Stimulated activated CD4-positive, alpha-beta T cell treated with anti-CD3 and anti-CD28 coated beads, Interleukin-4, amount 100 ng/mL, for 48 hours (primary cell): Measurements from ENCODE around the gene PLEKHF1.

Source experiments
- DNase-seq, 2 donors: peaks; one replicate each; pipeline ENCODE4 v3.0.0-alpha.2; 2020; ENCODE audit warnings: low read depth in 2 of 2

The PLEKHF1 gene

GRCh38 chr19:29634423-29635130 lies 30.7 kb upstream of the PLEKHF1 start:
- DNase-seq: no peak

- no peak for DNase-seq
These were observed 29.3 kb upstream of the PLEKHF1 start for GRCh38 chr19:29635963-29636362.

- DNase-seq: no peak
These were observed 28.5 kb upstream of the PLEKHF1 start for GRCh38 chr19:29636553-29637360.

- DNase-seq: no peak
These were observed 26.2 kb upstream of the PLEKHF1 start for GRCh38 chr19:29639086-29639485.

- no peak for DNase-seq
These were observed 25.0 kb upstream of the PLEKHF1 start for GRCh38 chr19:29640231-29640630.

- no peak for DNase-seq
These were observed 23.7 kb upstream of the PLEKHF1 start for GRCh38 chr19:29641597-29641996.

GRCh38 chr19:29643361-29643935 lies 21.8 kb upstream of the PLEKHF1 start:
- DNase-seq: no peak

GRCh38 chr19:29644210-29644609 lies 21.1 kb upstream of the PLEKHF1 start:
- no peak for DNase-seq

GRCh38 chr19:29645491-29645867 lies 19.8 kb upstream of the PLEKHF1 start:
- no peak for DNase-seq

GRCh38 chr19:29645911-29646310 lies 19.4 kb upstream of the PLEKHF1 start:
- DNase-seq: no peak

GRCh38 chr19:29650772-29651387 lies 14.4 kb upstream of the PLEKHF1 start:
- DNase-seq: no peak

GRCh38 chr19:29651622-29652394 lies 13.5 kb upstream of the PLEKHF1 start:
- DNase-seq: no peak

- DNase-seq: no peak
These were observed 11.9 kb upstream of the PLEKHF1 start for GRCh38 chr19:29653398-29653797.

GRCh38 chr19:29655648-29656335 lies 9.5 kb upstream of the PLEKHF1 start:
- no peak for DNase-seq

- no peak for DNase-seq
These were observed 6.9 kb upstream of the PLEKHF1 start for GRCh38 chr19:29658221-29658991.

GRCh38 chr19:29660835-29661234 lies 4.4 kb upstream of the PLEKHF1 start:
- no peak for DNase-seq

- DNase-seq: no peak
These were observed 3.0 kb upstream of the PLEKHF1 start for GRCh38 chr19:29662278-29662603.

GRCh38 chr19:29662604-29663404 lies 2.5 kb upstream of the PLEKHF1 start:
- DNase-seq: no peak

GRCh38 chr19:29663861-29664752 lies 1.2 kb upstream of the PLEKHF1 start:
- no peak for DNase-seq
